Right lobe of liver (tissue), 4 donors: ENCODE measurements around the gene CAVIN2.

Experiments used
- CTCF ChIP-seq, 4 donors: fragments of 200-600 bp in 3 of 4; fragments of 450-650 bp in 1 of 4; IDR thresholded peaks; one replicate each; pipeline versions ENCODE4 v1.5.1 to v1.8.0; 2016 to 2022; ENCODE audit warnings: antibody characterized with exemption in 4 of 4, mild to moderate bottlenecking in 2 of 4
- POLR2A ChIP-seq: fragments of 450-650 bp; IDR thresholded peaks from one replicate; pipeline ENCODE4 v1.6.1; 2017; ENCODE audit warnings: antibody characterized with exemption, mild to moderate bottlenecking
- donor health status: DM: no; HTN: no; CAD: no.
- donor health status: DM: no; HTN: no; CAD: no.
- donor health status: DM: no; HTN: yes; CAD: no.

GRCh38 chr2:191840921-191841320 is 6.0 kb downstream of the CAVIN2 start:
- no peak for TF ChIP-seq POLR2A
- TF ChIP-seq CTCF (IDR thresholded peaks at IDR 0.05), result no peak
